GM21717 (cell line): ENCODE data around the gene STAG3.
"Not testable (repeated sequence)": the region's sequence is repeated elsewhere in the genome, so short reads cannot be mapped to it uniquely, and the experiment has no call there.

Experiments used
- ATAC-seq: cut with Tn5 transposase; IDR thresholded peaks from one replicate; pipeline ENCODE4 v1.9.1; 2021; ENCODE audit warnings: mild to moderate bottlenecking, moderate library complexity; ENCODE audit not compliant: unreplicated experiment

The STAG3 gene

DNA sequence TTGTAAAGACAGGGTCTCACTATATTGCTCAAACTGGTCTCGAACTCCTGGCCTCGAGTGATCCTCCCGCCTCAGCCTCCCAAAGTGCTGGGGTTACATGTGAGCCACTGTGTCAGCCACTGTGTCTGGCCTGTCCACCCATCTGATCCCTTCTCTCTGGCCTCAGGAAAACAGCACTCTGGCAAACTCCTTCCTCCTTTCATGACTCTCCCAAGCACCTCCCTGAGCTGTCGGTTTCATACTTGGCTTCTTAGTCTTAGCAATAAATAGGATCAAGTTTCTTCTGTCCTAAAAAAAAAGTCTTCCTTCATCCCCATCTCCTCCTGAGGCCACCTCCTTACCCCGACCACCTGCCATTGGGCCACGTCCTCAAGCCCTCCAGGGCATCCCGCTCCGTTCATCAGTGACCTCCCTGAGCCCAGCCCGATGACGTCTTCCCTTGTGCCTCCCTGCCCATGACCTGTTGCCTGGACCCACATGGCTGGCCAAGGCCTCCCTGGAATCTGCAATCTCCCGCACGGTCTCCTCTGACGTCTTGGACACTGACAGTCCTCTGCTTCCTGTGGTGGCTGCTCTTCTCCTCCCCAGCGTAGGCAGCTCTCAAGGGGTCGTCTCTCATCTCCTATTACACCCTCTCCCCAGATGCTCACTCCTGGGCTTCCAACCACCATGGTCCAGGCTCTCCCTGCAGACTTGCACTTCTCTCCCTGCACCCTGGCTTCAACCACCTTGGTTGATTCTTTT is 68.6 kb downstream of the STAG3 start:
- ATAC-seq = not testable (repeated sequence)

GRCh38 chr7:100246865-100247137 is 69.1 kb downstream of the STAG3 start:
- not testable (repeated sequence) for ATAC-seq

DNA sequence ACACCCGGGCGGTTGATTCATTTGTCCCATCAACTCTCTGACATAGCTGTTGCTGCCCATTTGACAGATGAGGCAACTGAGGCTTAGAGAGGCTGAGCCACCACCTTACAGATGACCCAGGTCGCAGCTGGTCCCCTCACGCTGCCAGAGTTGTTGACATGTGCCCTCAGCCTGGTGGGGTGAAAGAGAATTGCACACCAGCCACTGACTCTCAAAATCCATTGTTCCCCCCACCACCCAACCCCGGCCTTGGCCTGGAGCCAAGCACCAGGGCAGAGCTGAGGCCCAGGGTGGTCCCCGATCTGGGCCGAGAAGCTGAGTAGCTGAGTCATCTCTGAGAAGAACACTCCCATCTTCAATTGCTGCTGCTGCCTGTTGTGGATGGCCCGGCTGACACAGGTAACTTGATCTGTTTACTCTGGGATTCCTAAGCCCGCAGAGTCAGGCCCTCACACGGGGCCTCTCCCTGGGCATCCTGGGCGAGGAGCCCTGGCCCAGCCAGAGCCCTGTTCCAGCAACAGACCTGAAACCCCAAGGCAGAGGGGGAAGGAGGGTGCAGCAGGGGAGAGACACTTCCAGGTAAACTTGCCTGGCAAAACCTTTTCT is 69.5 kb downstream of the STAG3 start:
- ATAC-seq = no peak

DNA sequence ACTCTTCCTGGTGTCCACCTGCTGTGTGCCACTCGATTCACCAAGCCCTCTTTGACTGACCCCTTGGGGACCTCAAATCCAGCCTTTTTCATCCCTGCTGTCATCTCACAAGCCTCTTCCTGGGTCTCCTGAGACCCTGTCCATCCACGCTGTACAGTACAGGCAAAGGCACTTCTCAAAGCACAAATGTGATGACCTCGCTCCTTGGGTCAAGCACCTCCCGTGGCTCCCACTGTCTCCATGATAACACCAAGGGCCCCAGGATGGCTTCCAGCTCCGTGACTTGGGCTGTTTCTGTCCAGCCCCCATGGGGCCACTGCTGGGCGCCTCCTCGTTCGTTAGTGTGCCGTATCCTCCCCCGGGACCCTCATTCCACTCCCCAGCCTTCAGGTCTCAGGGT is 70.8 kb downstream of the STAG3 start:
- no peak for ATAC-seq

DNA sequence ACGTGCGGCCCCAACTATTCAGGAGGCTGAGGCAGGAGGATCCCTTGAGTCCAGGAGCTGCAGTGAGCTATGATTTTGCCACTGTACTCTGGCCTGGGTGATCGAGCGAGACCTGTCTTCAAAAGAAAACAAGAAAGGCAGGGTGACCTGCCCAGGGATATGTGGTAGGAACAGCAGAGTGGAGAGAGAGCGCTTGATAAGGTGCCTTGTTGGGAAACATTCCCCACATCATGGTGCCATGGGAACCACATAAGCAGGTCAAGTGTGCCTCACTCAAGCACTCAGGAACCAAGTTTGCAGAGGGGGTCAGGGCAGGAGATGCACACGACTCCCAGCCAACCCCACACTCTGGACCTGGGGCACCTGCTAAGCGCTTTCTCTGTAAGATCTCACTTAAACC is 79.3 kb downstream of the STAG3 start:
- no peak for ATAC-seq

- ATAC-seq = not testable (repeated sequence)
Observed at GRCh38 chr7:100259984-100260383, 82.3 kb downstream of the STAG3 start.

- ATAC-seq = not testable (repeated sequence)
Observed at GRCh38 chr7:100262896-100263295, 85.2 kb downstream of the STAG3 start.
